Activated naive CD8-positive, alpha-beta T cell treated with anti-CD3 and anti-CD28 coated beads, Interleukin-2, amount 10 ng/mL, durations not matched to agents 7 days and 5 days (primary cell): Measurements from ENCODE around the gene CALHM2. TPM values are rescaled to one million over a fixed set of nuclear protein-coding genes. Genes with fewer than 3 reads are reported as not detected.
A peak's percentile ranks its signal among the peaks of the same experiment; 100 is the strongest.

ENCODE experiments used
- ATAC-seq: fragments of 150-1000 bp; cut with Tn5 transposase; one replicate; pipeline ENCODE4 v1.10.0; 2021; ENCODE audit warnings: low read depth, moderate library complexity
- POLR2A ChIA-PET: fragments of 350-600 bp; sonication (Branson Sonifier 250); formaldehyde crosslinking; loops from one replicate; lab custom pipeline; 2021; ENCODE audit warnings: antibody characterized with exemption; lab: Charles Lee
- DNase-seq: peaks from one replicate; pipeline ENCODE4 v3.0.0; 2021
- H3K27ac Mint-ChIP-seq: one replicate; pipeline ENCODE4 v1.8.0; 2022; ENCODE audit warnings: mild to moderate bottlenecking, mixed read lengths
- H3K27me3 Mint-ChIP-seq: one replicate; pipeline ENCODE4 v1.8.0; 2022; ENCODE audit warnings: mild to moderate bottlenecking, moderate library complexity, mixed read lengths
- H3K36me3 Mint-ChIP-seq: one replicate; pipeline ENCODE4 v1.8.0; 2021; ENCODE audit warnings: mild to moderate bottlenecking, mixed read lengths
- H3K4me1 Mint-ChIP-seq: one replicate; pipeline ENCODE4 v1.8.0; 2021; ENCODE audit warnings: mixed read lengths
- H3K4me3 Mint-ChIP-seq: one replicate; pipeline ENCODE4 v1.8.0; 2022; ENCODE audit warnings: mild to moderate bottlenecking, moderate library complexity, mixed read lengths
- H3K9me3 Mint-ChIP-seq: one replicate; pipeline ENCODE4 v1.8.0; 2021; ENCODE audit warnings: mixed read lengths
- total RNA-seq, 2 experiments: library from RNA; stranded (reverse); gene quantifications; one replicate each; pipeline ENCODE4 v1.2.3, GENCODE V29; 2021

CALHM2 gene
- total RNA-seq, 2 experiments from 2014 or later: 117 to 124 TPM

DNA sequence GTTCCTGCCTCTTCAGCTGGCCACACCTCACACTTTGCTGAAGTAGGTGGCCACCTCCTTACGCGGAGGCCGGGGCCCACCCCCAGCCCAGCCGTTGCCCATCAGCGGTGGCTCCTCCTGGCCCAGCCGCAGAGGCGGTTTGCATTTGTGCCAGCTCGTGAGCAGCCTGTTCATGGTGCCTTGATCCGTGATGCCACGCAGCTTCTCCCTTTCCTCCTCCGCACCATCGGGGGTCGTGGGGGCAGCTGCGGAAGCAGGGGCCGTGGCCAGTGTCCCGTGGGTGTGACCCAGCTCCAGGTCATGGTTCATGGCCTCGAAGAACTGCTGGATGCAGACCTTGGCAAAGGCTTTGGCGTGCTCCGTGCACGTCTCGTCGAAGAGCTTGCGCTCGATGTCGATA is 3.1 kb upstream of the CALHM2 start:
- Mint-ChIP-seq H3K4me1 (peaks cover 40% of the 10 kb centered on the region), H3K27me3 (no peaks in the 10 kb centered on the region)
- POLR2A ChIA-PET: interaction anchor here (1.3 to 8.8 kb wide), 2 partner anchors 15 to 20 kb away, joined by 3 to 89 read pairs; no protein-coding TSS in a partner anchor

DNA sequence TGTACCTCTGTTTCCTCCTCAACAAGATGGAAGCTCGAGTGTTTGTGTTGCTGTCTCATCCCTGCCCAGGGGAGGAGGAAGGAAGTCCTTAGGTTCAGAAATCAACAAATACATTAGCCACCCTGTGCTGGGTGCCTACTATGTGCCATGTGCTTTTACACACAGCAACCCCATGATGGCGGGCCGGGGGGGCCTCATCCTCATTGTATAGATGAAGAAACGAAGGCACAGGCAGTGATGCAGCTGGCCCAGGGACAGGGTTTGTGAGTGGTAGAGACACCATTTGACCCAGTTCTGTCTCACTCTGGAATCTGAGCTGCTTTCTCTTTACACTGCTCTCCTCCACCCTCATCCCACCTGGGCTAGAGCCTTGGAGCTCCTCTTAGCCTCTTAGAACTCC is 1.9 kb upstream of the CALHM2 start:
- peaks cover 28% of the 10 kb centered on the region for H3K36me3 Mint-ChIP-seq
- no peaks in the 10 kb centered on the region for H3K9me3 Mint-ChIP-seq
- peaks cover 40% of the 10 kb centered on the region for H3K4me1 Mint-ChIP-seq
- no peaks in the 10 kb centered on the region for H3K27me3 Mint-ChIP-seq
- peak overlapping the region; percentile 17 for H3K27ac Mint-ChIP-seq
- POLR2A ChIA-PET: interaction anchor here (0.9 to 8.8 kb wide), 4 partner anchors 10 to 86 kb away, joined by 3 to 89 read pairs (median 24); partner anchors contain the start of gene TAF5
- DNase-seq (no peak), ATAC-seq (no peak)
- peak overlapping the region; percentile 96 for H3K4me3 Mint-ChIP-seq

More for the DNA sequence above, 3.1 kb upstream of the CALHM2 start:
- ATAC-seq (no peak), DNase-seq (no peak)
- Mint-ChIP-seq H3K4me3 (no peak overlapping the region), H3K27ac (no peak overlapping the region), H3K9me3 (no peaks in the 10 kb centered on the region), H3K36me3 (peaks cover 17% of the 10 kb centered on the region)

DNA sequence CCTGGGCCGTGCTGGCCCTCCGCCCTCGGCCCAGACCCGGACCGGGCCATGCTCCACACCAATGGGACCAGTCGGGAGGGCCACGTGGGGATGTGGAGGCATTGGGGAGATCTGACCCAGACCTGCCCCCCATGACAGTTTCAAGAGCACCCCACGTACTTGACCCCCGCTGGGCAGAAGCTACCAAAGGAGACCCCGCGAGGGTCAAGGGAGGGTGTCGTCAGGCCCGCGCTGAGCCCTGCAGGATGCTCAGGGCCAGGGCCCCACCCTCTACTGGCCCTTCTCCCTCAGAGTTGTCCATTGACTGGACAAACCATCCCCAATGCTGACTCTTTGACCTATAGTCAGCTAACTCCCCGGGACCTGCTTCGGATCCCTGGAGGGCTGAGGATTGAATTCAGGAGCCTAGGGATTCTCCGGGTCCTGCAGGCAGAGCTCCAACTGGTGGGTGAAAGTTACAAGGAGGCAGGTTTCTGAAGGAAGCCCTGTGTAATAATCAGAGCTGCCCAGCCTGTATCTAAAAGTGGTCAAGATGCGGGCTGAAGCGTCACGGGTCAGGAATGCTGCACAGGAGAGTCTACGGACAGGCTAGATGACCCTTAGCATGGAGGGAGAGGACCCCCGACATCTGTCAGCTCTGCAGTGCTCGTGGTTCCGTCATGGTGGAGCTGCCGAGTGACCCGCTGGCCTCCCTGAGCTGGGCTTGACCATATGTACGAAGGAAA is 498 bp upstream of the CALHM2 start:
- POLR2A ChIA-PET: interaction anchor here (0.6 to 8.8 kb wide), 13 partner anchors 11 to 260 kb away, joined by 3 to 89 read pairs (median 5); partner anchors contain the start of genes ATP5MK, CALHM3, NT5C2 and PDCD11
- H3K4me1 Mint-ChIP-seq: peaks cover 47% of the 10 kb centered on the region
- H3K4me3 Mint-ChIP-seq: peak overlapping the region; percentile 96
- peaks cover 37% of the 10 kb centered on the region for H3K36me3 Mint-ChIP-seq
- H3K9me3 Mint-ChIP-seq: no peaks in the 10 kb centered on the region
- H3K27ac Mint-ChIP-seq: peak overlapping the region; percentile 89
- no peak for ATAC-seq
- DNase-seq: no peak
- H3K27me3 Mint-ChIP-seq: no peaks in the 10 kb centered on the region

DNA sequence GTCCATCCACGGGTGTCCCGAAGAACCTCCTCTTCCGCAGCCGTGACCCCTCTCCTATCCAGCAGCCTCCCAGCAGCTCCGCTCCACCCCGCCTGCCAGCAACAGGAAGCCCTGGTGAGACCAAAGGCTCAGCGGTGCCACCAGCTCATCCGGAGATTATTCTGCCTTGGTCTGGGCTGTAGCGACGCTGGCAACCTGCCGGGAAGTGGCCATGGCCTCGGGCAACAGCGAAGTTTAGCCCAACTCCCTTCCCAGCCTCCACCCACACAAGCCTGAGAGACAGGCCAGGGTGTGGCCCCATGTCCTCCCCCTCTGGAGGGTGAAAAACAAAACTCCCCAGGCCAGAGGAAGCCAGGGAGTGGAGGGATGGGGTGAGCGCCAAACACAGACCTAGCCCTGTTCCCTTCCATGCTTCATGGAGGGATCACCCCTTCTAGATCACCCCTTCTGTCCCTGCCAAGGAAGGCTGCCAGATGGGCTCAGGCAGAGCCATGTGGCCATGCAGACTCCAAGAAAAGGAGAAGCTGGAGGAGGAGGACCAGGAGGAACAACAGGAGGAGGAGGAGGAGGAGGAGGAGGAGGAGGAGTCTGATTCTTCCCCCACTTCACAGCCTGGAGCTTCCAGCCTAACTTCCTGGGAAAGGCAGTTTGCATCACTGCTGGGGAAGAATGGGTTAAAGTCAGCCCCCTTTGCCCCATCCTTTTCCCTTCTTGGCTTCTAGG is 918 bp downstream of the CALHM2 start:
- Mint-ChIP-seq H3K27ac (peak overlapping the region; percentile 89), H3K9me3 (no peaks in the 10 kb centered on the region), H3K4me1 (peaks cover 50% of the 10 kb centered on the region), H3K4me3 (peak overlapping the region; percentile 96), H3K27me3 (no peaks in the 10 kb centered on the region), H3K36me3 (peaks cover 46% of the 10 kb centered on the region)
- ATAC-seq: peak; percentile 78
- POLR2A ChIA-PET: interaction anchor here (0.7 to 8.8 kb wide), 11 partner anchors 9 to 258 kb away, joined by 3 to 89 read pairs (median 6); partner anchors contain the start of genes CALHM3, NT5C2 and TAF5
- peak; percentile 69 for DNase-seq

DNA sequence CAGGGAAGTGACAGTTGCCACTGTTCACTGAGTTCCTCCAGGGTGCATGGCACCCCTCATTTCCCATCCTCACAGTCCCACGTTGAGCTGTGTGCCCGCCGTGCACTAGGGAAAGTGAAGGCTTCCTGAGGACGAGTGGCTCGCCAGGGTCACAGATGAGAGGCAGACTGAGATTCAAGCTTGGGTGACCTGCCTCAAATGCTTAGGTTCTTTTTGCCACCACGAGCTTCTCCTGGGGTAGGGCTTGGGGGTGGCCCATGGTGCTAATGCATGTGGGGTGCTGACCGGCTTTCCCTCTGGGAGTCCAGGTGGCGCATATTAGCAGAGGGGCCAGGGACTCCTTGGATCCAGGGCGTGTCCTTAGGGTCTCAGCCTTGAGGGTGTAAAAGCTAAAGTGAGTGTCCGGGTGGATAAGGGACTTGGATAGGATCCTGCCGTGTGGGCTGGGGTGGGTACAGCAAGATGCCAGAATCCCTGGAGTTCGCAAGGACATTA is 1.9 kb downstream of the CALHM2 start:
- ATAC-seq (no peak), DNase-seq (no peak)
- peaks cover 49% of the 10 kb centered on the region for H3K36me3 Mint-ChIP-seq
- peak overlapping the region; percentile 96 for H3K4me3 Mint-ChIP-seq
- H3K4me1 Mint-ChIP-seq: peaks cover 53% of the 10 kb centered on the region
- H3K27me3 Mint-ChIP-seq: no peaks in the 10 kb centered on the region
- peak overlapping the region; percentile 89 for H3K27ac Mint-ChIP-seq
- POLR2A ChIA-PET: interaction anchor here (1.7 to 8.8 kb wide), 5 partner anchors 11 to 26 kb away, joined by 5 to 89 read pairs (median 15); no protein-coding TSS in a partner anchor
- no peaks in the 10 kb centered on the region for H3K9me3 Mint-ChIP-seq

DNA sequence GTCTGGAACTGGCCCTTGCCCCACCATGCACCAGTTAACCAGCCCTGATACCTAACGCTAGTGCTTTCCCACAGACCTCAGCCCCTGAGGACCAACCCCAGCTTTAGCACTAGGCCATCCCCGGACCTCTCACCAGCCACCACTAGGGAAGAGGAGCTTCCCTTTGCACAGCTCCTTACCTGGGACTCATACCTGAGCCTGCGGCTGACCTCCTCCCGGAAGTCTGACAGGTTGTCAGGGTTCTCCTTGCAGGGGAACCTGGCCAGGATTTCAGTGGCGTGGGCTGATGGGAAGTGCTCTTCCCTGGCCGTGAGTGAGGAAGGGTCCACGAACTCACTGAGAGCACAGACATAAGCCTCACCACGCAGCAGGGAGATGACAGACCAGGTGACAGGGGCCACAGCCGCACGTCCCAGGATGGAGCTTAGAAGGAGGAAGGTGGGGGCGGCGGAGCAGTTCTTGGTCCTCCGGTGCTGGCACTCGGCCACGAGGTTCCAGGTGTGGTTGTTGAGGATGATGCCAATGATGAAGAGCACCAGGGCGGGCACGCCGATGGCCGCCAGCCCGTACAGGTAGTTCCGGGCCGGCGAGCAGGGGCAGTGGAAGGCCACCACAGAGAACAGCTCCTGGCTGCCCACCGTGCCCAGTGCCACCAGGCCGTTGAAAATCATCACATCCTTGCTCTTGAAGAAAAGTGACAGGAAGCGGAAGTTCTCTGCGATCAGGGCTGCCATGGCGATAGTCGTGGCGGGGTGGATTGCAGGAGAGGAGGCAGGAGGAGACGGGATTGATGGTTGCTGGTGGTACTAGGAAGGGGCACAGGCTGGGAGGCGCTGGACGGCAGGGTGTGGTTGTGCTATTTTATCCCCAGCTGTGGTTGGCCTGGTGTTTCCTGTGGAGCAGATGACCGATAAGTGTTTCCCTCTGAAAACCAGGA is 2.7 kb downstream of the CALHM2 start:
- Mint-ChIP-seq H3K27me3 (no peaks in the 10 kb centered on the region), H3K4me3 (peak overlapping the region; percentile 96), H3K27ac (peak overlapping the region; percentile 92), H3K36me3 (peaks cover 47% of the 10 kb centered on the region), H3K9me3 (no peaks in the 10 kb centered on the region), H3K4me1 (peaks cover 51% of the 10 kb centered on the region)
- POLR2A ChIA-PET: interaction anchor here (0.6 to 8.8 kb wide), 3 partner anchors 16 to 21 kb away, joined by 3 to 89 read pairs (median 8); no protein-coding TSS in a partner anchor
- no peak for ATAC-seq
- DNase-seq: no peak

DNA sequence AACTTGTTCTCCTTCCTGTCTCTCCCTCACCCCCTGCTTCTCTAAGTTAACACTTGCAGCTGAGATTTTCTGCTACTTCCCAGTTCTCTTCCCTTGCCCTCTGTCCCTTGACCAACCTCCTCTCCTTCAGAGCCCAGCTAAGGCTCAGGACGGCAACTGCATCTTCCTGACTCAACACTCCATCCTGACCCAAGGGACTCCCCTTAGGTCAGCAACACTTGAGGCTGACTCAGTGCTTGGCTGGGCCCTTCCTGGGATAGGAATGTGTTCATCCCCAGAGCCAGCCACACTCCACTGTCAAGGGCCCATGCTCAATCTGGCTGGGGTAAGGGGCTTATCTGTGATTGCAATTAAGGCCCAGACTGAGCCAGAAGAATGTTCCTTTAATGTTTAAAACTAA is 3.4 kb downstream of the CALHM2 start:
- ATAC-seq (no peak), DNase-seq (no peak)
- no peaks in the 10 kb centered on the region for H3K9me3 Mint-ChIP-seq
- H3K36me3 Mint-ChIP-seq: peaks cover 52% of the 10 kb centered on the region
- peak overlapping the region; percentile 92 for H3K27ac Mint-ChIP-seq
- H3K27me3 Mint-ChIP-seq: no peaks in the 10 kb centered on the region
- POLR2A ChIA-PET: interaction anchor here (0.6 to 8.8 kb wide), 2 partner anchors 17 to 22 kb away, joined by 3 to 89 read pairs; no protein-coding TSS in a partner anchor
- H3K4me1 Mint-ChIP-seq: peaks cover 48% of the 10 kb centered on the region
- H3K4me3 Mint-ChIP-seq: peak overlapping the region; percentile 96

DNA sequence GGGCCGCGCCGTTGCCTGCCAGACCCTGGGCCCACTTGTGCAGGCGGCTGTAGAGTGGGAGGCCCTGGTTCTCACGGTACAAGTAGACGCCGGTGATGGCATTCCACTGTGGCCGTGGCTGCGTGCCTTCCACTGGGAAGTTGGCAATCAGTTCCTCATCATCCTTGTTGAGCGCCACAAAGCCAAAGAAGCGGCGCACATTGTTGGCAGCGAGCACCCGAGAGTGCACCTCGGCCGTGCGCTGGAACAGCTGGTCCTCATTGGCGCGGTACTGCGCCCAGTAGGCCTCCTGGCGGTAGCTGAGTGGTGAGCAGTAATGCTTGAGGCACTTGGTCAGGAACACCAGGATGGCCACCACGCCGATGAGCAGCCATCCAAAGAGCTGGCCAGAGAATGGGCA is 5.0 kb downstream of the CALHM2 start:
- peak overlapping the region; percentile 27 for H3K4me3 Mint-ChIP-seq
- POLR2A ChIA-PET: no interaction called here
- H3K4me1 Mint-ChIP-seq: peaks cover 38% of the 10 kb centered on the region
- DNase-seq (no peak), ATAC-seq (no peak)
- H3K27ac Mint-ChIP-seq: peak overlapping the region; percentile 42
- H3K36me3 Mint-ChIP-seq: peaks cover 58% of the 10 kb centered on the region
- no peaks in the 10 kb centered on the region for H3K27me3 Mint-ChIP-seq
- no peaks in the 10 kb centered on the region for H3K9me3 Mint-ChIP-seq

DNA sequence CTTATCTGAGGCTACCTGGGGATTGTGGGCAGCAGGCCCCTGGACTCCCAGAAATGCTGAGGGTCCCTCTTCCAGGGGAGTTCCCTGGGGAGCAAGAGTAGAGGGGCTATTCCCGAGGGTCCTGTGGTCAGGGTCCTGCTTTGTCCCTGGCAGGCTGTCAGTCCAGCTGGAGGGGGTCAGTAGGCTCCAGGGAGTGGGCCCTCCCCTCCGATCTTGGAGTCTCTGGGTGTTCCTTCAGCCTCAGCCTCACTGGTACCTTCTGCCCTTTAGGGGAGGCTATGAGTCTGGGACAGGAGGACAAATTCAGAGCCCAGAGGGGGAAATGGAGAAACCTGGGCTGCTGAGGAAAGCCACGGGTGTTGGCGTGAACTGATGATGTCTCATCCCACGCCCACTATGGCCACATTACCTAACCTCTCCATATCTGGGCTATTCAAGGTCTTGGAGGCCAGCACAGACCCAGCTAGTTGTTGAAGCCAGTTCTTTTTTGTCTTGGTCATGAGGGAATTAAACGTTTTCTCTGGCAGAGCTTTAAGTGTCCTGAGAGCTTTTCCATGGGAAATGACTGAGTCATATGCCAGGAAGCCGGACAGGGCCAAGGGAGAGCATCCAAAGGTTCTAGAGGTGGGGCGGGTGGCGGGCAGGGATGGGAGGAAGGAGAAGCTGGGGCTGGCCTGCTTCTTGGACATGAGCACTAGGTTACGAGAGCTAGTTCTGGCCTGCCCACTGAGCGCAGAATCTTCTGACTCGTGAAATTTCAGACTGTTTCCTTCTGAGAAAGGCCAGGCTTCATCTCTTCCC is 6.2 kb downstream of the CALHM2 start:
- ATAC-seq: no peak
- Mint-ChIP-seq H3K9me3 (no peaks in the 10 kb centered on the region), H3K4me1 (peaks cover 37% of the 10 kb centered on the region), H3K4me3 (no peak overlapping the region), H3K36me3 (peaks cover 55% of the 10 kb centered on the region), H3K27ac (peak overlapping the region; percentile 58), H3K27me3 (no peaks in the 10 kb centered on the region)
- DNase-seq: no peak
- POLR2A ChIA-PET: interaction anchor here (1.1 to 2.6 kb wide), 4 partner anchors 14 to 39 kb away, joined by 3 to 13 read pairs (median 5); no protein-coding TSS in a partner anchor

DNA sequence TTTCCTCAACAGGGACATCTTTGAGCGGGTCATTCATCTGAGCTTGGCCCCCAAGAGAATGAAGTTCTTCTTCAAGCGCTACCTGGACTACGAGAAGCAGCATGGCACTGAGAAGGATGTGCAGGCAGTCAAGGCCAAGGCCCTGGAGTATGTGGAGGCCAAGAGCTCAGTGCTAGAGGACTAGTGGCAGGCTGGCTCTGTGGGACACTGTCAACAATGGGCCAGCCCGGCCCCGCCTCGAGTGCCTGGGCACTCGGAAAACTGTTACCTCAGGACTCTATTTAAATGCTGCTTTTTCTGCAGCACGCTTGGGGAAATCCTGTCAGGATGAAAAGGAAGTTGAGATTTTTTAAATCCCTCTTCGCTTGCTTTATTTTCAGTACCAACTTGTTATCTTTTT is 6.8 kb downstream of the CALHM2 start:
- no peaks in the 10 kb centered on the region for H3K9me3 Mint-ChIP-seq
- no peak for ATAC-seq
- peak overlapping the region; percentile 22 for H3K27ac Mint-ChIP-seq
- POLR2A ChIA-PET: interaction anchor here (1.0 to 2.6 kb wide), 5 partner anchors 13 to 40 kb away, joined by 3 to 13 read pairs (median 4); no protein-coding TSS in a partner anchor
- H3K4me3 Mint-ChIP-seq: no peak overlapping the region
- H3K36me3 Mint-ChIP-seq: peaks cover 50% of the 10 kb centered on the region
- H3K27me3 Mint-ChIP-seq: no peaks in the 10 kb centered on the region
- peaks cover 33% of the 10 kb centered on the region for H3K4me1 Mint-ChIP-seq
- no peak for DNase-seq

DNA sequence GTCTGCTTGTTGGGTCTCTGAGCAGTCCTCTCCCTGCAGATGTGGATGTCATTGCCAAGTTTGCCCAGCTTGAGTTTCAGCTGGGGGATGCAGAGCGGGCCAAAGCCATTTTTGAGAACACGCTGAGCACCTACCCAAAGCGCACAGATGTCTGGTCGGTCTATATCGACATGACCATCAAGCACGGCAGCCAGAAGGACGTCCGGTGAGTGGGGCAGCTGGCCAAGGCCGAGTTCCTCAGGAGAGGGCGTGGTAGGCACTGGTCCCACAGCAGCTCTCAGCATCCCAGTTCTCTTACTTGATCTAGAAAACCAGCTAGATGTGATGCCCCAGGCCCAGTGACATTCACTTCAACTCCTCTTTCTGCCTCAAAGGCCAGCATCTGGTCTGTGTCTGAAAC is 7.7 kb downstream of the CALHM2 start:
- Mint-ChIP-seq H3K4me1 (peaks cover 25% of the 10 kb centered on the region), H3K27me3 (no peaks in the 10 kb centered on the region), H3K4me3 (no peak overlapping the region), H3K27ac (peak overlapping the region; percentile 16), H3K9me3 (no peaks in the 10 kb centered on the region), H3K36me3 (peaks cover 49% of the 10 kb centered on the region)
- ATAC-seq: no peak
- POLR2A ChIA-PET: interaction anchor here (0.6 to 2.6 kb wide), 4 partner anchors 12 to 799 kb away, joined by 3 to 13 read pairs (median 6); no protein-coding TSS in a partner anchor
- DNase-seq: no peak
